Gastrocnemius medialis (tissue), 4 donors: Measurements from ENCODE around the gene UBALD2.

Source experiments
- POLR2A ChIP-seq, 2 donors: fragments of 450-650 bp; IDR thresholded peaks; one replicate each; pipeline ENCODE4 v1.6.1; 2017; ENCODE audit warnings: antibody characterized with exemption in 2 of 2, mild to moderate bottlenecking in 2 of 2, moderate library complexity in 2 of 2
- TF ChIP-seq, protein P1 (sequence below), 5 experiments: fragments of 450-650 bp in 3 of 5; fragments of 200-600 bp in 2 of 5; sonication (generic) in 2 of 5; IDR thresholded peaks in 4 of 5; conservative IDR thresholded peaks in 1 of 5; 1 replicate in 4 of 5; 2 replicates in 1 of 5; pipeline ENCODE4 v1.5.1; 2016 to 2019; ENCODE audit warnings: antibody characterized with exemption in 5 of 5, mild to moderate bottlenecking in 3 of 5, moderate library complexity in 3 of 5

DNA sequence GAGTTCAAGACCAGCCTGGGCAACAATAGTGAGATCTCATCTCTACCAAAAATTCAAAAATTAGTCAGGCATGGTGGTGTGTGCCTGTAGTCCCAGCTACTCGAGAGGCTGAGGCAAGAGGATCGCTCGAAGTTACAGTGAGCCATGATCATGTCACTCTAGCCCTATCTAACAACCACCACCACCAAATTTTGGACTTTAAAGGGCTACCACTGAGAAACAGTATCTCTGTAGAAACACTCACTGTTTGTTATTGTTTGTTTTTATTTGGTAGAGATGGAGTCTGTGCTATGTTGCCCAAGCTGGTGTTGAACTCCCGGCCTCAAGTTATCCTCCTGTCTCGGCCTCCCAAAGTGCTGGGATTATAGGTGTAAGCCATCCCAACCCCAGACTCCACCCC lies 1.3 kb upstream of the UBALD2 start:
- no peak for TF ChIP-seq POLR2A (IDR thresholded peaks at IDR 0.05)
- TF ChIP-seq, protein P1, sequence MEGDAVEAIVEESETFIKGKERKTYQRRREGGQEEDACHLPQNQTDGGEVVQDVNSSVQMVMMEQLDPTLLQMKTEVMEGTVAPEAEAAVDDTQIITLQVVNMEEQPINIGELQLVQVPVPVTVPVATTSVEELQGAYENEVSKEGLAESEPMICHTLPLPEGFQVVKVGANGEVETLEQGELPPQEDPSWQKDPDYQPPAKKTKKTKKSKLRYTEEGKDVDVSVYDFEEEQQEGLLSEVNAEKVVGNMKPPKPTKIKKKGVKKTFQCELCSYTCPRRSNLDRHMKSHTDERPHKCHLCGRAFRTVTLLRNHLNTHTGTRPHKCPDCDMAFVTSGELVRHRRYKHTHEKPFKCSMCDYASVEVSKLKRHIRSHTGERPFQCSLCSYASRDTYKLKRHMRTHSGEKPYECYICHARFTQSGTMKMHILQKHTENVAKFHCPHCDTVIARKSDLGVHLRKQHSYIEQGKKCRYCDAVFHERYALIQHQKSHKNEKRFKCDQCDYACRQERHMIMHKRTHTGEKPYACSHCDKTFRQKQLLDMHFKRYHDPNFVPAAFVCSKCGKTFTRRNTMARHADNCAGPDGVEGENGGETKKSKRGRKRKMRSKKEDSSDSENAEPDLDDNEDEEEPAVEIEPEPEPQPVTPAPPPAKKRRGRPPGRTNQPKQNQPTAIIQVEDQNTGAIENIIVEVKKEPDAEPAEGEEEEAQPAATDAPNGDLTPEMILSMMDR (IDR thresholded peaks at IDR 0.05 in 4 of 5, conservative IDR thresholded peaks at IDR 0.05 in 1 of 5) = no peak
